ENCODE data around the gene LPXN. TPM values are rescaled to one million over a fixed set of nuclear protein-coding genes. Genes with fewer than 3 reads are reported as not detected.

Gene LPXN
- total and polyA plus RNA-seq, 8 donors: 8.1 to 43.8 (median 10.4) TPM

GRCh38 chr11:58509748-58510147, 65.9 kb downstream of the LPXN start:
- Histone ChIP-seq H3K4me3 (no peak overlapping the region), H3K27me3 (no peaks in the 10 kb centered on the region), H3K9me3 (no peaks in the 10 kb centered on the region), H3K36me3 (no peaks in the 10 kb centered on the region), H3K27ac (no peak overlapping the region), H3K4me1 (no peaks in the 10 kb centered on the region)
- ATAC-seq (no peak), DNase-seq (no peak)
- TF ChIP-seq, protein P1, sequence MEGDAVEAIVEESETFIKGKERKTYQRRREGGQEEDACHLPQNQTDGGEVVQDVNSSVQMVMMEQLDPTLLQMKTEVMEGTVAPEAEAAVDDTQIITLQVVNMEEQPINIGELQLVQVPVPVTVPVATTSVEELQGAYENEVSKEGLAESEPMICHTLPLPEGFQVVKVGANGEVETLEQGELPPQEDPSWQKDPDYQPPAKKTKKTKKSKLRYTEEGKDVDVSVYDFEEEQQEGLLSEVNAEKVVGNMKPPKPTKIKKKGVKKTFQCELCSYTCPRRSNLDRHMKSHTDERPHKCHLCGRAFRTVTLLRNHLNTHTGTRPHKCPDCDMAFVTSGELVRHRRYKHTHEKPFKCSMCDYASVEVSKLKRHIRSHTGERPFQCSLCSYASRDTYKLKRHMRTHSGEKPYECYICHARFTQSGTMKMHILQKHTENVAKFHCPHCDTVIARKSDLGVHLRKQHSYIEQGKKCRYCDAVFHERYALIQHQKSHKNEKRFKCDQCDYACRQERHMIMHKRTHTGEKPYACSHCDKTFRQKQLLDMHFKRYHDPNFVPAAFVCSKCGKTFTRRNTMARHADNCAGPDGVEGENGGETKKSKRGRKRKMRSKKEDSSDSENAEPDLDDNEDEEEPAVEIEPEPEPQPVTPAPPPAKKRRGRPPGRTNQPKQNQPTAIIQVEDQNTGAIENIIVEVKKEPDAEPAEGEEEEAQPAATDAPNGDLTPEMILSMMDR (IDR thresholded peaks at IDR 0.05): no peak
- intact Hi-C loops (cut with DNase I): no loop called here

DNA sequence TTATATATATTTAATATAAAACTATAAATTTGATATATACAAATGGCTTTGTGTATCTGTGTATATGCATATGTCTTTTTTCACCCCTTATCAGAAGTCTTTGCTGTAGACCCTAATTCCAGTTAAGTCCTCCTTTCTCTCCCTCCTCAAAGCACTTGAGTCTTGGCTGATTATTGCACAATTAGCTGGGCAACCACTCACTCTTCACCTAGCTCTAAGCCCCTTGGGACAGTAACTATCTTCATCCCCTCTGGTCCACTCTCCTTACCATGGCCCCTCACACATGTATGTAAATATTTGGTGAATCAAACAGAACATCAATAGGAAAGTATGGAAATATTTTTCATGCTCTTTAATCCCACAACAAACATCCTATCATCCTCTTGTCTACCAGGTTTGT, 66.8 kb downstream of the LPXN start:
- TF ChIP-seq, protein P1 (IDR thresholded peaks at IDR 0.05): no peak
- Histone ChIP-seq H3K4me3 (no peak overlapping the region), H3K27me3 (no peaks in the 10 kb centered on the region), H3K36me3 (no peaks in the 10 kb centered on the region), H3K4me1 (no peaks in the 10 kb centered on the region), H3K27ac (no peak overlapping the region), H3K9me3 (no peaks in the 10 kb centered on the region)
- no peak for ATAC-seq
- no peak for DNase-seq
- intact Hi-C loops (cut with DNase I): no loop called here

GRCh38 chr11:58508005-58508404, 67.7 kb downstream of the LPXN start, which contains the start of gene OR5B21:
TSS of gene OR5B21 (minus strand) at chr11:58508105. CDS start at chr11:58508105, 0 bp downstream.
- intact Hi-C loops (cut with DNase I): no loop called here
- Histone ChIP-seq H3K27me3 (no peaks in the 10 kb centered on the region), H3K27ac (no peak within 1 kb of the TSS), H3K4me1 (no peaks in the 10 kb centered on the region), H3K9me3 (no peaks in the 10 kb centered on the region), H3K36me3 (no peaks in the 10 kb centered on the region), H3K4me3 (no peak within 1 kb of the TSS)
- ATAC-seq (no peak), DNase-seq (no peak)
- TF ChIP-seq, protein P1 (IDR thresholded peaks at IDR 0.05): no peak

GRCh38 chr11:58507355-58507754, 68.3 kb downstream of the LPXN start:
- no peak for ATAC-seq
- TF ChIP-seq, protein P1 (IDR thresholded peaks at IDR 0.05): no peak
- H3K4me1 ChIP-seq: no peaks in the 10 kb centered on the region

GRCh38 chr11:58506935-58507334, 68.7 kb downstream of the LPXN start:
- Histone ChIP-seq H3K27me3 (no peaks in the 10 kb centered on the region), H3K36me3 (no peaks in the 10 kb centered on the region), H3K9me3 (no peaks in the 10 kb centered on the region), H3K4me3 (no peak overlapping the region), H3K27ac (no peak overlapping the region), H3K4me1 (no peaks in the 10 kb centered on the region)
- no peak for ATAC-seq
- intact Hi-C loops (cut with DNase I): no loop called here
- no peak for DNase-seq
- TF ChIP-seq, protein P1 (IDR thresholded peaks at IDR 0.05): no peak

More at GRCh38 chr11:58507355-58507754, 68.3 kb downstream of the LPXN start:
- Histone ChIP-seq H3K9me3 (no peaks in the 10 kb centered on the region), H3K27me3 (no peaks in the 10 kb centered on the region), H3K36me3 (no peaks in the 10 kb centered on the region), H3K4me3 (no peak overlapping the region), H3K27ac (no peak overlapping the region)
- DNase-seq: no peak
- intact Hi-C loops (cut with DNase I): no loop called here
